ENCODE data around the gene TRAPPC2L. TPM values are rescaled to one million over a fixed set of nuclear protein-coding genes. Genes with fewer than 3 reads are reported as not detected.

TRAPPC2L gene
- total RNA-seq, 1 donor: 43.1 TPM

DNA sequence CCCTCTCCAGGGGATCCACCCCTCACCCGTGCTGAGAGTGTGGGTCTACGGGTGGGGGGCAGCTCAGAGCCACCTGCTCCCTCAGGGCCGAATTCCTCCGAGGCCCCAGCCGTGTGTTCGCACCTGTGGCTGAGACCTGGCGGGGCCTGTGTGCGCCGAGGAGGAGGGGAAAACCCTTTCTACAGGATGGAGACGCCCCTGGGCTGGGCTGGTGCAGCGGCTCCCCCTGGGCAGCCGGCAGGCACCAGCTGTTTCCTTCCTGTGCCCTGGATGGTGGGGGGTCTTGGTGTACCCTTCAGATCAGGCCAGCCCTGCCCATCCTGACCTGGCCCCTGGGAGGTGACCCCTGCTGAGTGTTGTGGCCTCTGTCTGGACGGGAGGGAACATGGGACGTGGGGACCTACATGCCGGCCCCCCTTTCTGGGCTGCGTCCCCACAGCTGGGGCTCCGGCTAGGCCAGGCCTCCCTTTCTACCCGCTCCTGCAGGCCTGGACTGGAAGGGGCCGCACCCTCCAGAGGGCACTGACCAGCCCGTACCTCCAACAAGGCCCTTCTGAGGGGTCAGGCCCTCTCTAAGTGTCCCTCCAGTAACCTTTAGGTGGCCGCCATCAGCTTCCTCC, 37.9 kb downstream of the TRAPPC2L start:
- no peak for DNase-seq (ENCODE audit: insufficient read length, low spot score, missing footprints)
- Histone ChIP-seq H2AFZ (ENCODE audit: low read length) (no peak overlapping the region), H3K4me2 (ENCODE audit: insufficient read depth, low read length) (no peak overlapping the region), H3K4me1 (ENCODE audit: insufficient read depth, low read length) (no peaks in the 10 kb centered on the region), H3K27ac (ENCODE audit: low read depth, low read length) (no peak overlapping the region), H3K79me2 (ENCODE audit: insufficient read depth, low read length) (no peaks in the 10 kb centered on the region), H3K27me3 (ENCODE audit: insufficient read depth, low read length) (peaks cover 8% of the 10 kb centered on the region), H3K36me3 (ENCODE audit: insufficient read depth, low read length) (no peaks in the 10 kb centered on the region), H3K4me3 (ENCODE audit: insufficient read depth, low read length) (no peak overlapping the region), H3K9me3 (ENCODE audit: low read depth, low read length) (no peaks in the 10 kb centered on the region), H4K20me1 (ENCODE audit: insufficient read depth, low read length) (no peaks in the 10 kb centered on the region)
- TF ChIP-seq CTCF (IDR thresholded peaks at IDR 0.05; ENCODE audit: extremely low read depth, low read depth, low read length): no peak

GRCh38 chr16:88895335-88895734, 38.4 kb downstream of the TRAPPC2L start:
- H3K79me2 ChIP-seq (ENCODE audit: insufficient read depth, low read length): no peaks in the 10 kb centered on the region
- no peak overlapping the region for H3K27ac ChIP-seq (ENCODE audit: low read depth, low read length)
- no peak for TF ChIP-seq CTCF (IDR thresholded peaks at IDR 0.05; ENCODE audit: extremely low read depth, low read depth, low read length)
- peaks cover 8% of the 10 kb centered on the region for H3K27me3 ChIP-seq (ENCODE audit: insufficient read depth, low read length)
- no peaks in the 10 kb centered on the region for H3K36me3 ChIP-seq (ENCODE audit: insufficient read depth, low read length)
- H4K20me1 ChIP-seq (ENCODE audit: insufficient read depth, low read length): no peaks in the 10 kb centered on the region
- H3K4me1 ChIP-seq (ENCODE audit: insufficient read depth, low read length): no peaks in the 10 kb centered on the region
- H3K4me2 ChIP-seq (ENCODE audit: insufficient read depth, low read length): no peak overlapping the region
- no peak overlapping the region for H2AFZ ChIP-seq (ENCODE audit: low read length)
- H3K9me3 ChIP-seq (ENCODE audit: low read depth, low read length): no peaks in the 10 kb centered on the region
- DNase-seq (ENCODE audit: insufficient read length, low spot score, missing footprints): no peak
- no peak overlapping the region for H3K4me3 ChIP-seq (ENCODE audit: insufficient read depth, low read length)

DNA sequence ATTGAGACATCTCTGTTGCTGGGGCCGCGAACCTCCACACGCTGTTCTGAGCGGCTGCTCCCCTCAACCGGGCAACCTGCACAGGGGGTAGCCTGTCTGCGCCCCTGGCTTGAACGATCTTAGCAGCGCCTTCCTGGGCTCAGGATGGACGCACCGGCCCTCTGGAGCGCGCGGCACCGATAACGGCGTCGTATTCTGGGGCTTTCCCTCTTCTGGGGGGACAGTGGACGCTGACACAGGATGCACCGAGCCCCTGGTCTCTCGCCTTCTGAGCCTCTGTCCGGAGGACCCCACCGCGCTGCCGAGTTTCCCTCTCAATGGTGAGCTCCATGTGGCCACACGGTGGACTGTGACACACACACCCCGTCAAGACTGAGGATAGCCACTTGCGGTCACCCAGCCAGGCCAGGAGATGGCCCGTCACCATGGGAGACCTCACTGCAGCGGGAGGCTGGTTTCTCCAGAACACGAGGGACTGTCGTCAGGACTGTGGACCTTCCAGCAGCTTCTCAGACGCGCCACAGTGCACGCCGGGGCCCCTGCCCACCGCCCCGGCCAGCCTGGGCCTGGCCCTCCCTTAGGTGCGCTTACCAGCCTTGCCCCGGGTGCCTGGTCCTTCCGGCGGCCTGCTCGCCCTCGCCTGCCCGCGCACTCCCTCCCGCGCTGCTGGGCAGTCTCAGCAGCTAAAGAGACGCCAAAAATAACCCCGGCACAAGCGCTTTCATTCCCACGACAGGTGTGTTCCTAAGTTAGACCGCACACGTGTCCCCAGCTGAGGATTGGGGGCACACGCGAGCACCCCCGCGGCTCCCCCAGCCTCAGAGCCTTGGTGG, 39.5 kb downstream of the TRAPPC2L start:
- Histone ChIP-seq H3K27me3 (ENCODE audit: insufficient read depth, low read length) (peaks cover 8% of the 10 kb centered on the region), H3K27ac (ENCODE audit: low read depth, low read length) (no peak overlapping the region), H2AFZ (ENCODE audit: low read length) (no peak overlapping the region), H3K9me3 (ENCODE audit: low read depth, low read length) (no peaks in the 10 kb centered on the region), H4K20me1 (ENCODE audit: insufficient read depth, low read length) (no peaks in the 10 kb centered on the region), H3K4me3 (ENCODE audit: insufficient read depth, low read length) (no peak overlapping the region), H3K79me2 (ENCODE audit: insufficient read depth, low read length) (no peaks in the 10 kb centered on the region), H3K4me2 (ENCODE audit: insufficient read depth, low read length) (no peak overlapping the region), H3K36me3 (ENCODE audit: insufficient read depth, low read length) (no peaks in the 10 kb centered on the region), H3K4me1 (ENCODE audit: insufficient read depth, low read length) (no peaks in the 10 kb centered on the region)
- DNase-seq (ENCODE audit: insufficient read length, low spot score, missing footprints): no peak
- no peak for TF ChIP-seq CTCF (IDR thresholded peaks at IDR 0.05; ENCODE audit: extremely low read depth, low read depth, low read length)

- Histone ChIP-seq H3K9me3 (ENCODE audit: low read depth, low read length) (no peaks in the 10 kb centered on the region), H3K27ac (ENCODE audit: low read depth, low read length) (no peak overlapping the region), H3K4me2 (ENCODE audit: insufficient read depth, low read length) (no peak overlapping the region), H3K36me3 (ENCODE audit: insufficient read depth, low read length) (no peaks in the 10 kb centered on the region), H3K4me3 (ENCODE audit: insufficient read depth, low read length) (no peak overlapping the region), H3K4me1 (ENCODE audit: insufficient read depth, low read length) (no peaks in the 10 kb centered on the region), H3K27me3 (ENCODE audit: insufficient read depth, low read length) (peaks cover 8% of the 10 kb centered on the region), H3K79me2 (ENCODE audit: insufficient read depth, low read length) (no peaks in the 10 kb centered on the region), H4K20me1 (ENCODE audit: insufficient read depth, low read length) (no peaks in the 10 kb centered on the region), H2AFZ (ENCODE audit: low read length) (no peak overlapping the region)
- no peak for DNase-seq (ENCODE audit: insufficient read length, low spot score, missing footprints)
- no peak for TF ChIP-seq CTCF (IDR thresholded peaks at IDR 0.05; ENCODE audit: extremely low read depth, low read depth, low read length)
Measured at GRCh38 chr16:88897696-88898425, 40.9 kb downstream of the TRAPPC2L start.

Measured in osteoblast (primary cell).